Measurements from ENCODE around the gene PLEKHM1. TPM values are rescaled to one million over a fixed set of nuclear protein-coding genes. Genes with fewer than 3 reads are reported as not detected.
A peak's percentile ranks its signal among the peaks of the same experiment; 100 is the strongest.

PLEKHM1 gene
- total RNA-seq, 1 donor from 2014 or later: 16.4 TPM

DNA sequence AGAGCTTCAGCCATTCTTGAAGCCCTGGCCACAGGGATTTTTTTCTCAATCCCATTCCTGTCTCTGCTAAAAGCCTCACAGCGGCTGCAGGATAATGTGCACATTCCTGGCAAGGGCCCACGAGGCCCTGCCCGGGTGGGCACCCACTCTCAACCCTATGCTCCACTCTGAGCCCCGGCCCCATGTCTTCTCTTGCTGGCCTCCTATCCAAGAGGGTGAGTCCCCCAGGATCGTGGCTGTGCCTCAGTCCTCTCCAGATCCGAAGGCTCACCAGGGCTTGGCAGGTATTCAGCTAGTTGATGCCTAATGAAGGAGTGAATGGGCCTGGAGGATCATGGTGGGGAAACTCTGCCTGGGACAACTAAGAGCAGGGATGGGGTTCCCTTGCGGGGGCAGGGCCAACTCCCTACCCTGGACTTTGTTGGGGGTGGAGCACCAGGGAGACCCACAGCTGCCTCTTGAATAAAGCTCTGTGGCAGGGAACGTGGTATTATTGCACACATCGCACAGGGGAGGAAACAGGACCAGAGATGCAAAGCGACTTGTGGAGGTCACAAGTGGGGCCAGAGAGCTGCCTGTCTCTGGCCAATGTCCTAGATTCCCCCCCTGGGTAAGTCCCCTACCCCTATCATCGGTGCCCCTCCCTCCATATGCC lies 63.2 kb downstream of the PLEKHM1 start:
- DNase-seq: no peak

DNA sequence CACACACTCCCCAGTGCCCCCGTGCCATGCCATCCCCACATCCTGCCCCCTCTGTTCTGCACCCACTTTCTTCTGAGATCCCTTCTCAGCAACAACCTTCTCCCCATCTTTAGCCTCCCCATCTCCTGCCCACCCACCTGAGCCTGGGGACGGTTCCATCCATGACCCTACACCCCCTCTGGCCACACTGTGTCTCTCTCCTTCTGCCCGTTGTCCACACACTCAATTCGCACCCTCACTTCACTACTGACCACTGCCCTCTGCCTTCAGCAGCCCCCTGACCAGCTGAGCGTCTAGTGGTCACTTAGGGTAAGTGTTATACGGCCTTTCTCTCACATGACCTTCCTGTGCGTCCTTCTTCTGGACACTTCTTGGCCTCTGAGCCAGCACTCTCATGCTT lies 64.0 kb downstream of the PLEKHM1 start:
- DNase-seq: no peak

GRCh38 chr17:45425984-45426413 lies 64.5 kb downstream of the PLEKHM1 start:
- DNase-seq: no peak

DNA sequence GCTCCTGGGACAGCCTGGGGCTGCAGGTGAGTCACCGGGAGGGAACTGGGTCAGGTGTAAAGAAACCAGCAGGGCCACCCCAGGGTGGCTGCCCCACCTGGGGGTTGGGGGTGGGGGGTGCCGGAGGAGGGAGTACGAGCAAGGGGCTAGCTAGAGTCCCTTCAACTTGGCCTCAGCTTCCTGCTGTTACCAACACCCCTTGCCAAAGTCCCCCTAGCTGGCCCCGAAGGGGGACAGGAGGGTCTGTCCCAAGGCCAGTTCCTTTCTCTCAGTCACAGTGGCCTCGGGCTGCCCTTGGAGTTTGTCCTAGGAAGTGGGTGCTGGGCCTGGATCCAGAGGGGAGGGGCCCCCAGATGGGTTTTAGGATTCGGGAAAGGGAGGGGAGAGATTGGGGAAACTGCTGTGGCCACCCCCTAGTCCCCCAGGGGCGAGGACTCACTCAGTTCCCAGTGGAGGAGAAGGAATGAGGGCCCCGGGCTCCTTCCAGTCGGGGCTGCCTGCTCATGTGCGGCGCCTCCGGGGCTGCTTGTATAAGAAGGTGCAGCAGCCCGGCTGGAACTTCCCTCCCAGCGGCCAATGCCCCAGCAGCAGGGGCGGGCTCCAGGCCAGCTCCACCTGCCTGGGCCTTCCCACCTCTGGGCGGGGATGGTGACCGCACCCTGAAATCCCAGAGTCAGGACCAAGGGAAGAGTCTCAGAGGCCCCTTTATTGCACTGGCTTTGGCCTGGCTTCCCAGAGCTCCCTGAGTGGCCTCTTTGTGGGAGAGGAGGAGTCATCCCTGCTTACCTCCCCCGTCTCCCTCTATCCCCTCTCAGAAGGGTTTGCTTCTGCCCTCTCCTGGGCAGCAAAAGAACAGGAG lies 65.2 kb downstream of the PLEKHM1 start:
- peak; percentile 61 for DNase-seq

GRCh38 chr17:45424769-45425124 lies 65.8 kb downstream of the PLEKHM1 start:
- DNase-seq: no peak

DNA sequence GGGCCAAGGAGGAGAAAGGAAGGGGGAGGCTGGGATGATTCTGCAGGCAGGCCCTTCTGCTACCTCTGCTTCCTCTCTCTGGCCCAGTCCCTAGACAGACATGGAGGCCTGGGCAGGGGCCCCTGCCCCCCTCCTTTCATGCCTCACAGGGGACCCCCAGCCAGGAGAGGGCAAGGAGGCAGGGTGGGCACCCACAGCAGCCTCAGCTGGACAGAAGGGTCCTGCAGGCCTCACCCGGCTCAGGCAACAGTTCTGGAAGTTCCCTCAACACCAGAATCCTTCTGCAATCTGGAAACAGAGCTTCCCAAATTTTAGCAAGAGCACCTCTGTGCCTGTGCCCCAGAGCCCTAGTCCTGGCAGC lies 66.6 kb downstream of the PLEKHM1 start:
- no peak for DNase-seq

GRCh38 chr17:45423304-45423974 lies 67.1 kb downstream of the PLEKHM1 start:
- DNase-seq: no peak

DNA sequence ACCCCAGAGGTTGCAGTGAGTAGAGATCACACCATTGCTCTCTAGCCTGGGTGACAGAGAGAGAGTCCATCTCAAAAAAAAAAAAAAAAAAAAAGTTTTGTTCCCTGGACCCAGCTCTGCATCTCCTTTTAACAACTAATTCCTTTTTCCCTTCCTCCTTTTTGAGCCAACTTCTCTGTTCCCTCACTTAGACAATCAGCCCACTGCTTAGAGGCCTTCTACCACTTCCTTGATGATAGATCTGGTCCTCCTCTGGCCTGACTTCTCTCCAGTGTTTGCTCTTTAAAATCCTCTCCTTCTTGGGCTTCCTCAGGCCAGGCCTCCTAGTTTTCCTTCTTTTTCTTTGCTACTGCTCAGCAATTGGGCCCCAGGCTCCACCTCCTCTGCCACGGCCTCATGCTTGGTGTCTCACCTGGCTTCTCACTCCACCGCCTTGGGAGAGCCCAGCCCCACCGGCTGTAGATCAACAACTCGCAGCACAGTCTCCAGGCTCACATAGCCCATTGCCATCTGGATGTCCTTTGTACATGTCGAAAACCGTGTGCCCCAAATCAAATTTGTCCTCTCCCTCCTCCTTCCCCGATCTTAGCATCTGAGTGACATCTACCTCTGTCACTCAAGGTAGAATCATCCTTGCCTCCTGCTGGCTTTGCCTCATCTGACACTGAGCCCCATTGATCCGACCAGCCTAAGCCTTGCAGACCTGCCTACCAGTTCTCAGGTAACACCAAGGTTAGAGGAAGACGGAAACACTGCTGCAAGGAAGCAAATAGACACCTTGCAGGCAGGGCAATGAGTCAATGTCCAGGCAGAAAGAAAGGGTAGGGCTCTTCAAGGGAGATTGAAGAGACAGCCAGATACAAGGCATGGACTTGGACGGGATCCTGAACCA lies 75.3 kb downstream of the PLEKHM1 start:
- no peak for DNase-seq

GRCh38 chr17:45413498-45413923 lies 77.0 kb downstream of the PLEKHM1 start:
- no peak for DNase-seq

DNA sequence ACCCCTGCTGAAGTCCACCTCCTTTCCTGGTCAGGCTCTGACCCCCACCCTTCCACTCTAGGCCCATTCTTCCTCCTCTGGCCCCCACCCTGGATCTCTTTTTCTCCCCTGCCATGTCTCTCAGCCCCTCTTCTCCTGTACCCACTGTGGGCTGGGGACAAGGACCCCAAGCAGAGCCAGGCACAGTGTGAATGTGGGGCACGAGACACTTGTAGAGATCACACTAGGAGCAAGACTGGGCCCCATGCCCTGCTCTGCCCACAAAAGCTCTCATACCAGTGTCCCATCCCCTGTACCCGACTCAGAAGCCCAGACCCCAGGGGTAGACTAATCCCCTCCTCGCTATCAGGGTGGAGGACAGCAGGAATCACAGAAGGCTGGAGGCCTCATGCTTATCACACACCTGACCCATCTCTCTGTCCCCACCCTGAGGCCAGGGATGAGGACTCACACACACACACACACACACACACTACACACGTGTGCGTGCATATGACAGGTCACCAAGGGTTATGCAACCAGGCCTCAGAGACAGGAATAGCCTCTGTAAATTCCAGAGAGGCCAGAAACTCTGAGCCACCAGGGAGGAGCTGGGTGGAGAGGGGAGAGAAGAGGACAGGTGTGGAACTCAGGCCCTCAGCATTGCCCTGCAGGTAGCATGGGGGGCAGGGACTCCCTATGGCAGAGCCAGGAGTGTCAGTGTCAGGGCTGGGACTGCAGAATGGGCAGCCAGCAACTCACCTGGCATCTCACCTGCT lies 79.0 kb downstream of the PLEKHM1 start:
- DNase-seq: no peak

- no peak for DNase-seq
Measured at GRCh38 chr17:45410144-45411091, 80.1 kb downstream of the PLEKHM1 start.

DNA sequence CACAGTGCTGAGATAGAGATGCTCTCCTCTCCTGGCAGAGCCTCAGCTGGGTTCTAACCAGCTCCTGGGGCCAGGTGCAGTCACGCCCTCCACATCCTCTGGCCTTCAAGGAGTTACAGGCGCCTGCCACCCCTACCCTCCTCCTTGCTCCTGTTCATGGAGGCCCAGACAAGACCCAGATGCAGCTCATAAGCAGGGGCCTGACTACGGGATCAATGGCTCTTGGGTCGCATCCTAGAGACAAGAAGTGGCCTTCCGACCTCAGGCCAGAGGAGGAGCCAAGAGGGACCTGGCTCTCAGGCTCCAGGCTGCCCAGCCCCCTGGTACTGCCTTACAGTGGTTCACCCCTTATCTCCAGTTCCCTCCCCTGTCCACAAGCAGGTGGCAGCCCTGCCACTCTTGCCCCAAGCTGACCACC lies 80.9 kb downstream of the PLEKHM1 start:
- DNase-seq: no peak

- no peak for DNase-seq
Measured at GRCh38 chr17:45408611-45409421, 81.7 kb downstream of the PLEKHM1 start.

GRCh38 chr17:45406107-45406506 lies 84.4 kb downstream of the PLEKHM1 start:
- DNase-seq: no peak

- no peak for DNase-seq
Measured at GRCh38 chr17:45405250-45406086, 85.1 kb downstream of the PLEKHM1 start.

DNA sequence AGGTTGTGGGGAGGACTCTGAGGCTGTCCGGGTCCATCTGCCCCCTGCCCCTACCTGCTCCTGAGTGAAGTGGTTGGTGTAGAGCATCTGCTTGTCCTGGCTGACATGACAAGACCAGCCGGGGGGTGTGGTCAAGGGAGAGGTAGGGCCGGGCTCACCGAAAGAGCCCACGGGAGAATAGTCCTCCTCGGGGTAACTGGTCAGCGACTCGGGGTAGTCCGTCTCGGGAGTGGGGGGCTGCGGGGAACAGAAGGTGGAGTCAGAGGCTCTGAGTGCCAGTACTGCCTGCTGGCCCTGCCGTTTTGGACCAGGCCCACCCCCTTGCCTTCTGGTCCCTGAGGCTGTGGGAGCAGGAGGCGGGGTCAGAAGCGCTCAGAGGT lies 85.7 kb downstream of the PLEKHM1 start:
- no peak for DNase-seq

DNA sequence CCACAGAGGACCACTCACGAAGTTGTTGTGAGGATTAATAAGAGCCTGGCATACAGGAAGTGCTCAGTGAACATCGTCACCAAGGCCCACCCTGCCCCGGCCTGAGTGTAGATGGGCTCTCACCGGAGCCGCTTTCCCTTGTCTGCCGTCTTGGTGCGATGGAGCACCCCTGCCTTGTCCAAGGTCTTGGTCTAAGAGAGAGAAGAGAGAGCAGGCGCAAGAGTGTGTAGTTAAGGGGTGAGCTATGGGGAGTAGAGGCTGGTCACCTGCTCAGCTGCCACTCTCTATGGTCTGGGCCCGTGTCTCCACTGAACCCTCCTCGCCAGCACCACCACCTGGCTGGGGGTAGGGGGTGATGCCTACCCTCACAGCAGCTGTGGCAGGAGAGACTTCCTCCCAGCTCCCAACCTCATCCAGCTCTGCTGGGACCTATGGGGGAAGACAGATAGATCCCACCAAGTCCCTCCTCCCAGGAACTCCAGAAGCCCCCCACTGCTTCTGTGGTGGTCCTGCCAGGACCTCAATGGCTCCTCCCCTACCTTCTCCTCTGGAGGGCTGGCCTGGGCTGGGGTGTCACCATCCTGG lies 86.5 kb downstream of the PLEKHM1 start:
- DNase-seq: no peak

DNA sequence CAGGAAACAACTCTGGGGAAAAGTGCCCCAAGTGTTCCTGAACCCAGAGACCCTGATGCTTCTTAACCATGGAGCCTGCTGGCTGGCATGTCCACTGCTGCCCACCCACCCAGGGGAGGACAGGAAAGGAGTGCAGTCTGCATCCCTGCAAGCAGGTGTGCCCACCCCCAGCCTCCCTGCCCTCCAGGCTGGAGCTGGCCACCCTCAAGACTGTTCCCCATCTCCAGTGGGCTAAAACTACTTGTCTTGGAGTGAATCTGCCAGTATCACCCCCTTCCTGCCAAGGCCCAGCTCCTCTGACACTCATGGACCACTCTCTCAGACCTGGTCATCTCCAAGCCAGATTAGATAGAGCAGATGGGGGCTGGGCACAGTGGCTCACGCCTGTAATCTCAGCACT lies 87.6 kb downstream of the PLEKHM1 start:
- DNase-seq: no peak
